Colonic mucosa (tissue), 4 donors: ENCODE data around the gene TBCK. TPM values are rescaled to one million over a fixed set of nuclear protein-coding genes. Genes with fewer than 3 reads are reported as not detected.
"Not testable (repeated sequence)": the region's sequence is repeated elsewhere in the genome, so short reads cannot be mapped to it uniquely, and the experiment has no call there.

Experiments used
- DNase-seq: peaks from one replicate; pipeline ENCODE4 v3.0.0-alpha.2; 2020
- H3K27ac ChIP-seq: fragments of 200-600 bp; one replicate; pipeline ENCODE4 v1.8.0; 2021
- H3K27me3 ChIP-seq: fragments of 200-600 bp; one replicate; pipeline ENCODE4 v1.8.0; 2021
- H3K36me3 ChIP-seq: fragments of 200-600 bp; one replicate; pipeline ENCODE4 v1.8.0; 2021
- H3K4me1 ChIP-seq: fragments of 200-600 bp; one replicate; pipeline ENCODE4 v1.8.0; 2021; ENCODE audit warnings: mild to moderate bottlenecking
- H3K4me3 ChIP-seq: fragments of 200-600 bp; one replicate; pipeline ENCODE4 v1.8.0; 2021
- H3K9ac ChIP-seq, 2 donors: one replicate each; pipeline ENCODE4 v1.7.0; 2013; ENCODE audit warnings: control low read depth in 2 of 2, low read depth in 2 of 2, low read length in 2 of 2
- H3K9me3 ChIP-seq: fragments of 200-600 bp; one replicate; pipeline ENCODE4 v1.8.0; 2021
- intact Hi-C: fragments of 100-400 bp; cut with DNase I; formaldehyde crosslinking; loops from one replicate; pipeline ENCODE4 v1.14.1; 2022
- total RNA-seq, 2 donors: library from RNA; stranded (reverse); fragmentation: NEBNext Ultra II Directional in 1 of 2; extraction: Animal tissue kit (Norgen Biotek cat#: 25700) in 1 of 2; gene quantifications; one replicate each; pipeline ENCODE4 v1.2.1, GENCODE V29; 2021
- TF ChIP-seq, protein P1 (sequence below): fragments of 200-600 bp; IDR thresholded peaks from one replicate; pipeline ENCODE4 v1.8.0; 2022; ENCODE audit warnings: antibody characterized with exemption, mild to moderate bottlenecking
- donor health status: healthy.
- donor health status: DM: no; HTN: no; CAD: no.
- donor health status: DM: no; HTN: no; CAD: no.

TBCK gene
- total RNA-seq, 2 donors from 2014 or later = 27.4 to 33.9 TPM

DNA sequence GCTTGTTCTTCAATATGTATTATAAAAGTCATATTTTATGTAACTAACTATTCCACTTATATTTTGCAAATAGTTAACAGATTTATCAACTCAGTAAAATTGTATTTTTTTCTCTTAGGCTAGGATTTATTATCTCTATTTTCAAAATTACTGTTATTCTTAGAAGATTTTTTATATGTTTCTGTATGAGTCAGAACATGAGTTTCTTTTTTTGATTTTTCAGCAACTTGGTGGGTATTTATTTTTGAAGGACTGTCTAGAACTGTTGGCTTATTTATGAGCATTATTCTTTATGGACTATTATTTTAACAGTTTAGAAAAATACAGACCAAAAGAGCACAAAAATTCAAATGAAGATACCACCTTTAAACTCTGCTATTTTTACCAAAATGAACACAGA is 7.1 kb upstream of the TBCK start:
- TF ChIP-seq, protein P1, sequence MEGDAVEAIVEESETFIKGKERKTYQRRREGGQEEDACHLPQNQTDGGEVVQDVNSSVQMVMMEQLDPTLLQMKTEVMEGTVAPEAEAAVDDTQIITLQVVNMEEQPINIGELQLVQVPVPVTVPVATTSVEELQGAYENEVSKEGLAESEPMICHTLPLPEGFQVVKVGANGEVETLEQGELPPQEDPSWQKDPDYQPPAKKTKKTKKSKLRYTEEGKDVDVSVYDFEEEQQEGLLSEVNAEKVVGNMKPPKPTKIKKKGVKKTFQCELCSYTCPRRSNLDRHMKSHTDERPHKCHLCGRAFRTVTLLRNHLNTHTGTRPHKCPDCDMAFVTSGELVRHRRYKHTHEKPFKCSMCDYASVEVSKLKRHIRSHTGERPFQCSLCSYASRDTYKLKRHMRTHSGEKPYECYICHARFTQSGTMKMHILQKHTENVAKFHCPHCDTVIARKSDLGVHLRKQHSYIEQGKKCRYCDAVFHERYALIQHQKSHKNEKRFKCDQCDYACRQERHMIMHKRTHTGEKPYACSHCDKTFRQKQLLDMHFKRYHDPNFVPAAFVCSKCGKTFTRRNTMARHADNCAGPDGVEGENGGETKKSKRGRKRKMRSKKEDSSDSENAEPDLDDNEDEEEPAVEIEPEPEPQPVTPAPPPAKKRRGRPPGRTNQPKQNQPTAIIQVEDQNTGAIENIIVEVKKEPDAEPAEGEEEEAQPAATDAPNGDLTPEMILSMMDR = no peak
- Histone ChIP-seq H3K36me3 (no peaks in the 10 kb centered on the region), H3K4me3 (no peak overlapping the region), H3K9ac (no peak overlapping the region), H3K9me3 (no peaks in the 10 kb centered on the region), H3K4me1 (no peaks in the 10 kb centered on the region), H3K27me3 (no peaks in the 10 kb centered on the region), H3K27ac (no peak overlapping the region)
- no peak for DNase-seq
- intact Hi-C loops = loop anchor here (10.0 kb wide), 1 partner anchor 68 kb away; no protein-coding TSS in a partner anchor

DNA sequence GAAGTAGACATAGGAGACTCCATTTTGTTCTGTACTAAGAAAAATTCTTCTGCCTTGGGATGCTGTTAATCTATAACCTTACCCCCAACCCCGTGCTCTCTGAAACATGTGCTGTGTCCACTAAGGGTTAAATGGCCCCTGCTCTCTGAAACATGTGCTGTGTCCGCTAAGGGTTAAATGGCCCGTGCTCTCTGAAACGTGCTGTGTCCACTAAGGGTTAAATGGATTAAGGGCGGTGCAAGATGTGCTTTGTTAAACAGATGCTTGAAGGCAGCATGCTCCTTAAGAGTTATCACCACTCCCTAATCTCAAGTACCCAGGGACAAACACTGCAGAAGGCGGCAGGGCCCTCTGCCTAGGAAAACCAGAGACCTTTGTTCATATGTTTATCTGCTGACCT is 5.8 kb upstream of the TBCK start:
- intact Hi-C loops = loop anchor here (10.0 kb wide), 1 partner anchor 67 kb away; no protein-coding TSS in a partner anchor
- H3K9me3 ChIP-seq, H3K4me1 ChIP-seq, H3K27me3 ChIP-seq, DNase-seq, H3K36me3 ChIP-seq, H3K27ac ChIP-seq, H3K4me3 ChIP-seq, H3K9ac ChIP-seq: not testable (repeated sequence)

DNA sequence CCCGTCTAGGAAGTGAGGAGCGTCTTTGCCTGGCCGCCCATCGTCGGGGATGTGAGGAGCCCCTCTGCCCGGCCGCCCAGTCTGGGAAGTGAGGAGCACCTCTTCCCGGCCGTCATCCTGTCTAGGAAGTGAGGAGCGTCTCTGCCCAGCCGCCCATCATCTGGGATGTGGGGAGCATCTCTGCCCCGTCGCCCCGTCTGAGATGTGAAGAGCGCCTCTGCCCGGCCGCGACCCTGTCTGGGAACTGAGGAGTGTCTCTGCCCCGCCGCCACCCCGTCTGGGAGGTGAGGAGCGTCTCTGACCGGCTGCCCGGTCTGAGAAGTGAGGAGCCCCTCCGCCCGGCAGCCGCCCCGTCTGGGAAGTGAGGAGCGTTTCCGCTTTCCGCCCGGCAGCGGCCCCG is 5.2 kb upstream of the TBCK start:
- intact Hi-C loops = loop anchor here (10.0 kb wide), 1 partner anchor 66 kb away; no protein-coding TSS in a partner anchor

DNA sequence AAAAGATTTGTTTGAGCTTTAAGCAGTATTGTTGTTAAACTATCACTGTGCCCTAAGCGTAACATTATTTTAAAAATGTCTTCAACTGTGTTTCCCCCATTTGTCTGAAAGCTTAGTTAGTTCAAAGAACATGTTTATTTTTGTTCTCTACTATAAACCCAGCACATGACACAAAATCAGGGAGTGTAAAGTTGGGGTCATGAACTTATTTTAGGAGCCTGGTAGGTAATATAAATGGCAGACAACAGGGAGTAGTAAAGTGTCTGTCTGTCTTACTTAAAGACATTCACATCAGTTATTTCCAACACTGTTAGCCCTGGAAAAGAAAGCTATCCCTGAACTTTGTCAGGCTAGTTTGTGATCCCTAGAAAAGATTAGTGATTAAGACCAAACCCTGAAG is 4.2 kb upstream of the TBCK start:
- H3K9ac ChIP-seq = no peak overlapping the region
- H3K27me3 ChIP-seq = no peaks in the 10 kb centered on the region
- no peaks in the 10 kb centered on the region for H3K9me3 ChIP-seq
- no peaks in the 10 kb centered on the region for H3K36me3 ChIP-seq
- DNase-seq = no peak
- no peaks in the 10 kb centered on the region for H3K4me1 ChIP-seq
- no peak overlapping the region for H3K27ac ChIP-seq
- intact Hi-C loops = loop anchor here (10.0 kb wide), 1 partner anchor 65 kb away; no protein-coding TSS in a partner anchor
- TF ChIP-seq, protein P1 = no peak
- H3K4me3 ChIP-seq = no peak overlapping the region

More for the DNA sequence above, 5.2 kb upstream of the TBCK start:
- not testable (repeated sequence) for DNase-seq, H3K36me3 ChIP-seq, H3K27me3 ChIP-seq, H3K9ac ChIP-seq, H3K4me1 ChIP-seq, H3K9me3 ChIP-seq, H3K27ac ChIP-seq, H3K4me3 ChIP-seq

DNA sequence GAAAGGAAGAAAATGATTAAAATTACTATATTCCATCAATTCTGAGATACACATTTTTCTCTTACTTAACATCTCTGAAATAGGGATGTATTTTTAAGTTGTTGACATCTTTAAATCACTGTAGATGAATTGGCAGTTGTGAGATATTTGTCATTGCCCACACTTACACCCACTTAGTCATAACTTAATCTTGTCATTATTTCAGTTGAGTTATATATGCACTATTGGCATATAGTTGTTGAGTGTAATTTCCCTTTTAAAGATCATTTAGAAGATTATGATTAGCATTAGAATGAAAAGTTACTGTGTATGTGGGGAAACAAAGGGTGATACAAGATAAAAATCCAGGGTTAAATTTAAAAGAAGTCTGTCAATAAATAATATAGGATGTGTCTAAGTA is 2.5 kb upstream of the TBCK start:
- H3K4me1 ChIP-seq = no peaks in the 10 kb centered on the region
- H3K36me3 ChIP-seq = no peaks in the 10 kb centered on the region
- H3K9me3 ChIP-seq = no peaks in the 10 kb centered on the region
- no peak overlapping the region for H3K4me3 ChIP-seq
- DNase-seq = no peak
- intact Hi-C loops = no loop called here
- H3K9ac ChIP-seq = no peak overlapping the region
- no peaks in the 10 kb centered on the region for H3K27me3 ChIP-seq
- H3K27ac ChIP-seq = no peak overlapping the region
- TF ChIP-seq, protein P1 = no peak

DNA sequence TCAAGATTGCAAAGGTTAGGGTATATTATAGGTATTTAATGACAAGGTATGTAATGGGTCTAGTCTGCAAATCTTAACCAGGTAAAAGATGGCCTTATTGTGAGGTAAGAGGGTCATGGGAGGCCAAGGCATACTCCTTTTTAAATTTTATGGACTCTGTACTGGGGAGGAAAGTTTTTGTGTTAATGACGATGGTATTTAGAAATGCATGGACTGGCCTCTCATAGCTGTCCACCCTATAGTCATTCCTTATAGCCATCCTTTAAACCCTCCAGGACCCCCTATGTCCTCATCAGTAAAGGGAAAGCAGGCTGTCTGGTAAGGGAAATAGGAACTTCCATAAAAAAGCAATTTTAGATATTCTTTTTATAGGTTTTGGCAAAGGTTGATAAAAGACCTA is 1.8 kb upstream of the TBCK start:
- no peak overlapping the region for H3K27ac ChIP-seq
- no peak overlapping the region for H3K9ac ChIP-seq
- no peaks in the 10 kb centered on the region for H3K27me3 ChIP-seq
- H3K36me3 ChIP-seq = no peaks in the 10 kb centered on the region
- DNase-seq = no peak
- no peaks in the 10 kb centered on the region for H3K9me3 ChIP-seq
- no peaks in the 10 kb centered on the region for H3K4me1 ChIP-seq
- H3K4me3 ChIP-seq = peak overlapping the region; percentile 91
- intact Hi-C loops = no loop called here
- TF ChIP-seq, protein P1 = no peak
